AML-193 (cell line): ENCODE data around the gene CTAGE9.
A peak's percentile ranks its signal among the peaks of the same experiment; 100 is the strongest.

ENCODE experiments used
- DNase-seq, 2 experiments: peaks; one replicate each; lab custom pipeline; 2025; lab: John Stamatoyannopoulos, UW

CTAGE9 gene

DNA sequence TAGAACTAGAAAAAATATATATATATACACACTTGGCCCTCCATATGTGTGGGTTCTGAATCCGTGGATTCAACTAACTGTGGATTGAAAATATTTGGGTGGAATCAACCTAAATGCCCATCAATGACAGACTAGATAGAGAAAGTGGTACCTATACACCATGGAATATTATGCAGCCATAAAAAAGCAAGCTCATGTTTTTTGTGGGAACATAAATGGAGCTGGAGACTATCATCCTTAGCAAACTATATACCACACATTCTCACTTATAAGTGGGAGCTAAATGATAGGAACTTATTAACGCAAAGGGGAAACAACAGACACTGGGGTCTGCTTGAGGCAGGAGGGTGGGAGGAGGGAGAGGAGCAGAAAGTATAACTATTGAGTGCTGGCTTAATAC is 37.6 kb downstream of the CTAGE9 start:
- no peak for DNase-seq

DNA sequence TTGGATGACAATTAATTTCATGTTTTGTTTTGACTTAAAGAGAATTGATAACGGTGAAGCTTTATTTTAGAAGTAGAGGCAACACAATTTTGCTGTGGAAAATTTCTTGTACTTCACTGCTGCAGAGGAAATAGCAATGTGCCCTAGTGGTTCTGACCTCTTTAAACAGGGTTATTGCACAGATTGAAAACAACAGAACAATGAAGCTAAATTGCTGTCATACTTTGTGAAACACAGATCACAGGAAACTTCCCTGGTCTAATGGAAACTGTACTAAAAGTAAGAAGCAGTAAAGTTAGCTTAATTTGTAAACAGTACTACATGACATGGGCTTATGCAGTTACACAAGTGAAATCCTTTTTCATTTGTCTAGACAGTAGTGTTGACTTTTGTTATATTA is 40.9 kb downstream of the CTAGE9 start:
- DNase-seq, result no peak

DNA sequence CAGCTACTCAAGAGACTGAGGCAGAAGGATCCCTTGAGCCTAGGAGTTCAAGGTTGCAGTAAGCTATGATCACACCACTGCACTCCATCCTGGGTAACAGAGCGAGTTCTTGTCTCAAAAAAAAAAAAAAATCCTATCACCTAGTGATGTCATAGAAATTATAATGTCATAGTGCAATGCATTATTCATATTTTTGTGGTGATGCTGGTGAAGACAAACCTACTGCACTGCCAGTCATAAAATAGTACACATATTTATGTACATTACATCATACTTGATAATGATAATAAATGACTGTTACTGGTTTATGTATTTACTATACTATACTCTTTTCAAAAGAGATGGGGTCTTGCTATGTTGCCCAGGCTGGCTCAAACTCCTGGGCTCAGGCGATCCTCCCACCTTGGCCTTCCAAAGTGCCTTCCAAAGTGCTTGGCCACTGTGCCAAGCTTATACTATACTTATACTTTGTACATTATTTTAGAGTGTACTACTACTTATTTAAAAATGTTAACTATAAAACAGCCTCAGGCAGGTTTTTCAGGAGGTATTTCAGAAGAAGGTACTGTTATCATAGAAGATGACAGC is 47.1 kb downstream of the CTAGE9 start:
- no peak for DNase-seq

DNA sequence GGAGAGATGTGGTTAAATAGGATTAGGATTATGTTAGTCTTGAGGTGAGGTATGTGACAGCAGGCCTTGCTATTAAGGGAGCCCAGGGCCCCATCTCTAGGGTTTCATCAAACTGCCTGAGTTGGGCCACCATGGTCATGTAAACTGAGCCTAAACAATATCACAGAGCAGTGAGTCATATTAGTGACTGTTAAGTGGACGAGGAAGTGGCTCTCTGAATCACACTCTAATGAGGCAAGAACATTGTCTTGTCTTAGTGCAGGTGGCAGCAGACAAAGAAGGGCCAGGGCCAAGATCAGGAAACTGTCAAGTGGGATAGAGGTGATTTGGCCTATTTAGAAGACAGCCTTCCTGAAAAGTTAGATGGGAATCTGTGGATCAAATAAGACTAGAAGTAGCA is 50.6 kb downstream of the CTAGE9 start:
- DNase-seq, result peak; percentile 49 to 64
